Articular chondrocyte of knee joint (primary cell): ENCODE results near the gene RBX1. TPM values are rescaled to one million over a fixed set of nuclear protein-coding genes. Genes with fewer than 3 reads are reported as not detected.

Experiments used
- small RNA-seq: library from RNA; depleted of rRNA; stranded (forward); fragments of <200 nt; gene quantifications from one replicate; pipeline ENCODE3, GENCODE V24; 2012
- total RNA-seq: library from RNA; depleted of rRNA; stranded (reverse); fragments of >200 nt; gene quantifications from 2 replicates; pipeline ENCODE4 v1.2.3, GENCODE V29; 2012

Gene RBX1
- total RNA-seq = 44.6 and 46.4 TPM in 2 replicates

GRCh38 chr22:40950962-40951794, at the start of gene RBX1:
TSS of gene RBX1 (plus strand) at chr22:40951378. CDS start at chr22:40951399, 21 bp downstream.

Small RNA genes lying within 50 kb of the gene (small RNA-seq; reads per million reads assigned to genes)
- gene RF00017 (not detected), gene RNU6-379P (not detected)

Other genes starting within 250 kb of the RBX1 start
- gene SLC25A17, start 132.0 kb upstream of the RBX1 start, total RNA-seq = 16.2 and 22.3 TPM in 2 replicates
- 210 and 218 TPM in 2 replicates for gene ST13, start 94.7 kb upstream of the RBX1 start, total RNA-seq
- gene XPNPEP3, start 94.2 kb upstream of the RBX1 start, total RNA-seq = 15.3 and 16.0 TPM in 2 replicates
- gene DNAJB7, start 89.3 kb upstream of the RBX1 start, total RNA-seq = 0.11 TPM in 1 of 2 replicates, not detected in the other
- gene EP300, start 141.2 kb downstream of the RBX1 start, total RNA-seq = 56.4 and 74.4 TPM in 2 replicates